ENCODE measurements around the gene VPS18.

- TF ChIP-seq CTCF (conservative IDR thresholded peaks at IDR 0.05 in 1 of 2, IDR thresholded peaks at IDR 0.05 in 1 of 2; ENCODE audit: low read depth in 1 of 2, low read length in 2 of 2) (no peak), EZH2 (IDR thresholded peaks at IDR 0.05; ENCODE audit: low read length, missing control alignments) (peak; percentile 72)
Measured at GRCh38 chr15:40927873-40928806, 33.9 kb downstream of the VPS18 start.
